ENCODE data around the gene ECT2. TPM values are rescaled to one million over a fixed set of nuclear protein-coding genes. Genes with fewer than 3 reads are reported as not detected.

ECT2 gene
- total RNA-seq, 1 experiment from 2014 or later: 81.3 TPM

GRCh38 chr3:172869368-172869771, 118.8 kb downstream of the ECT2 start:
- no peak overlapping the region for H2BK5ac ChIP-seq (ENCODE audit: insufficient read length, low read length)
- no CpG with 5 or more reads among the region's 3 CpGs for WGBS (ENCODE audit: extremely low coverage, insufficient read length, low lambda C conversion rate)
- TF ChIP-seq CTCF (conservative IDR thresholded peaks at IDR 0.05): no peak
- H3K23ac ChIP-seq (ENCODE audit: insufficient read length, low read depth, low read length): no peak overlapping the region
- Mint-ChIP-seq H3K4me1 (peaks cover under 1 to 2% of the 10 kb centered on the region in 2 experiments), H3K4me3 (no peak overlapping the region), H3K27ac (no peak overlapping the region), H3K27me3 (ENCODE audit: low read depth) (no peaks in the 10 kb centered on the region), H3K36me3 (ENCODE audit: insufficient read depth in 1 of 3, low read depth in 3 of 3) (peaks cover 0 to 9% (median 7%) of the 10 kb centered on the region in 3 experiments; a peak in 4 of 7 replicates), H3K9me3 (peaks cover 0 to 10% of the 10 kb centered on the region in 2 experiments; a peak in 3 of 5 replicates)
- H3K4ac ChIP-seq (ENCODE audit: low read depth, low read length): no peak overlapping the region
- no peaks in the 10 kb centered on the region for H3K23me2 ChIP-seq (ENCODE audit: insufficient read length, low read depth, low read length, poor library complexity, severe bottlenecking)
- H4K20me1 ChIP-seq (ENCODE audit: control insufficient read depth, insufficient read depth, insufficient read length): no peaks in the 10 kb centered on the region
- H2BK12ac ChIP-seq (ENCODE audit: insufficient read length, low read depth, low read length): no peak overlapping the region
- H3T11ph ChIP-seq (ENCODE audit: low read length): no peak overlapping the region
- no peak overlapping the region for H4K8ac ChIP-seq (replicated peaks; ENCODE audit: insufficient read length, low read depth, low read length)
- H2AK5ac ChIP-seq (ENCODE audit: insufficient read length, low read length): no peak overlapping the region
- no peak overlapping the region for H2BK20ac ChIP-seq (ENCODE audit: low read depth, low read length, poor library complexity, severe bottlenecking)
- H3K14ac ChIP-seq (ENCODE audit: insufficient read depth, low read length): no peak overlapping the region
- no peak for DNase-seq
- no peaks in the 10 kb centered on the region for H3K27me3 ChIP-seq (ENCODE audit: insufficient read depth, low read length)
- no peak overlapping the region for H4K91ac ChIP-seq (ENCODE audit: insufficient read length, low read depth, low read length)
- no peak overlapping the region for H3K9ac ChIP-seq (ENCODE audit: extremely low read depth, insufficient read length, low read length)
- H4K5ac ChIP-seq (ENCODE audit: insufficient read length, low read depth, low read length): no peak overlapping the region
- H3K18ac ChIP-seq (ENCODE audit: insufficient read length, low read depth, low read length): no peak overlapping the region
- H3K4me2 ChIP-seq (ENCODE audit: insufficient read depth, insufficient read length, low read length): no peak overlapping the region
- H3K4me1 ChIP-seq (ENCODE audit: insufficient read depth, low read length): no peaks in the 10 kb centered on the region
- H3K56ac ChIP-seq (ENCODE audit: insufficient read length, low read depth, low read length): no peak overlapping the region
- no peaks in the 10 kb centered on the region for H3K79me2 ChIP-seq (ENCODE audit: insufficient read depth, low read length)
- no peak overlapping the region for H3K27ac ChIP-seq (ENCODE audit: insufficient read length, low read depth, low read length)
- no peak overlapping the region for H2AFZ ChIP-seq (ENCODE audit: low read length)
- no peak overlapping the region for H2BK15ac ChIP-seq (ENCODE audit: low read depth, low read length)
- H2BK120ac ChIP-seq (ENCODE audit: low read depth, low read length, poor library complexity, severe bottlenecking): no peak overlapping the region
- H3K9me3 ChIP-seq (ENCODE audit: control insufficient read depth, low read depth, low read length): no peaks in the 10 kb centered on the region
- no peaks in the 10 kb centered on the region for H3K79me1 ChIP-seq (ENCODE audit: insufficient read depth, low read depth, low read length, poor library complexity, severe bottlenecking)
